Prostate gland (tissue), 2 donors: ENCODE measurements around the gene HIPK1.

Experiments used
- POLR2A ChIP-seq: fragments of 450-650 bp; IDR thresholded peaks from one replicate; pipeline ENCODE4 v1.6.1; 2016; ENCODE audit warnings: antibody characterized with exemption, mild to moderate bottlenecking
- TF ChIP-seq, protein P1 (sequence below), 4 experiments: fragments of 200-600 bp in 2 of 4; fragments of 450-650 bp in 2 of 4; sonication (generic) in 2 of 4; IDR thresholded peaks; 1 replicate in 3 of 4; 2 replicates in 1 of 4; pipeline ENCODE4 v1.5.1; 2016 to 2019; ENCODE audit warnings: antibody characterized with exemption in 4 of 4, mild to moderate bottlenecking in 2 of 4, moderate library complexity in 2 of 4

DNA sequence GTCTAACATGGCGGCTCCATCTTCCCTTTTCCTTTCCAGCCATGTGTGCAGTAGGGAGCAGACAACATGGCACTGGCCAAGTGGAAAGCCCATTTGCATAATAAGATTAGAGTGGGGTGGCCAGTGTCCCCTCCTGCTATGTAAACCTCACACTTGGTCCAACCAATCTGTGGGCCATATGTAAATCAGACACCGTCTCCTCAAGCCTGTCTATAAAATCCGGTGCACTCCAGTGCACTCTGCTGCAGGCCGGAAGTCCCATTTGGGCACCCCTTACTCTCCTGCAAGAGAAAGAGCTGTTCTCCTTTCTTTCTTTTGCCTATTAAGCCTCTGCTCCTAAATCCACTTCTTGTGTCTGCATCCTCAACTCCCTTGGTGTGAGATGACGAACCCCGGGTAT, 94.3 kb downstream of the HIPK1 start:
- TF ChIP-seq, protein P1, sequence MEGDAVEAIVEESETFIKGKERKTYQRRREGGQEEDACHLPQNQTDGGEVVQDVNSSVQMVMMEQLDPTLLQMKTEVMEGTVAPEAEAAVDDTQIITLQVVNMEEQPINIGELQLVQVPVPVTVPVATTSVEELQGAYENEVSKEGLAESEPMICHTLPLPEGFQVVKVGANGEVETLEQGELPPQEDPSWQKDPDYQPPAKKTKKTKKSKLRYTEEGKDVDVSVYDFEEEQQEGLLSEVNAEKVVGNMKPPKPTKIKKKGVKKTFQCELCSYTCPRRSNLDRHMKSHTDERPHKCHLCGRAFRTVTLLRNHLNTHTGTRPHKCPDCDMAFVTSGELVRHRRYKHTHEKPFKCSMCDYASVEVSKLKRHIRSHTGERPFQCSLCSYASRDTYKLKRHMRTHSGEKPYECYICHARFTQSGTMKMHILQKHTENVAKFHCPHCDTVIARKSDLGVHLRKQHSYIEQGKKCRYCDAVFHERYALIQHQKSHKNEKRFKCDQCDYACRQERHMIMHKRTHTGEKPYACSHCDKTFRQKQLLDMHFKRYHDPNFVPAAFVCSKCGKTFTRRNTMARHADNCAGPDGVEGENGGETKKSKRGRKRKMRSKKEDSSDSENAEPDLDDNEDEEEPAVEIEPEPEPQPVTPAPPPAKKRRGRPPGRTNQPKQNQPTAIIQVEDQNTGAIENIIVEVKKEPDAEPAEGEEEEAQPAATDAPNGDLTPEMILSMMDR (IDR thresholded peaks at IDR 0.05): no peak
- no peak for TF ChIP-seq POLR2A
